CD8-positive, alpha-beta memory T cell (primary cell): ENCODE results near the gene HDGFL2. TPM values are rescaled to one million over a fixed set of nuclear protein-coding genes. Genes with fewer than 3 reads are reported as not detected.

Experiments
- CTCF ChIA-PET: fragments of 350-600 bp; sonication (Branson Sonifier 250); formaldehyde crosslinking; loops from one replicate; lab custom pipeline; 2021; ENCODE audit warnings: antibody characterized with exemption; lab: Charles Lee
- POLR2A ChIA-PET: fragments of 350-600 bp; sonication (Branson Sonifier 250); formaldehyde crosslinking; loops from one replicate; lab custom pipeline; 2021; ENCODE audit warnings: antibody characterized with exemption; lab: Charles Lee
- DNase-seq, 5 donors: peaks; one replicate each; pipeline versions ENCODE4 v3.0.0 to v3.0.0-alpha.2; 2020 to 2022; ENCODE audit warnings: mixed read lengths in 1 of 5
- H3K27ac ChIP-seq: one replicate; pipeline ENCODE4 v1.7.0; 2013; ENCODE audit warnings: low read depth, mild to moderate bottlenecking, low read length, moderate library complexity
- H3K27me3 ChIP-seq: 2 replicates; pipeline ENCODE4 v1.7.0; 2013; ENCODE audit warnings: low read length, mild to moderate bottlenecking; ENCODE audit not compliant: insufficient read depth, poor library complexity, severe bottlenecking
- H3K36me3 ChIP-seq: 2 replicates; pipeline ENCODE4 v1.7.0; 2013; ENCODE audit warnings: mild to moderate bottlenecking, low read length, moderate library complexity; ENCODE audit not compliant: insufficient read depth
- H3K4me1 ChIP-seq: 2 replicates; pipeline ENCODE4 v1.7.0; 2013; ENCODE audit warnings: mild to moderate bottlenecking, low read length, moderate library complexity; ENCODE audit not compliant: insufficient read depth
- H3K4me3 ChIP-seq: 2 replicates; pipeline ENCODE4 v1.7.0; 2013; ENCODE audit warnings: mild to moderate bottlenecking, low read length
- H3K9me3 ChIP-seq: 2 replicates; pipeline ENCODE4 v1.7.0; 2013; ENCODE audit warnings: mild to moderate bottlenecking, low read length
- H3K27ac Mint-ChIP-seq, 8 donors: one replicate each; pipeline ENCODE4 v1.8.0; 2020 to 2021; ENCODE audit warnings: mixed read lengths in 8 of 8, mild to moderate bottlenecking in 6 of 8, inconsistent platforms in 3 of 8, moderate library complexity in 3 of 8
- H3K27me3 Mint-ChIP-seq, 2 donors: one replicate each; pipeline ENCODE4 v1.8.0; 2020 to 2021; ENCODE audit warnings: mixed read lengths in 2 of 2, mild to moderate bottlenecking in 1 of 2, moderate library complexity in 1 of 2
- H3K36me3 Mint-ChIP-seq, 3 donors: one replicate each; pipeline ENCODE4 v1.8.0; 2020 to 2021; ENCODE audit warnings: mixed read lengths in 3 of 3, inconsistent platforms in 1 of 3, mild to moderate bottlenecking in 1 of 3
- H3K4me1 Mint-ChIP-seq, 3 donors: one replicate each; pipeline ENCODE4 v1.8.0; 2020 to 2021; ENCODE audit warnings: mixed read lengths in 3 of 3, inconsistent platforms in 1 of 3, mild to moderate bottlenecking in 1 of 3
- H3K4me3 Mint-ChIP-seq, 7 donors: one replicate each; pipeline ENCODE4 v1.8.0; 2020 to 2021; ENCODE audit warnings: mixed read lengths in 7 of 7, mild to moderate bottlenecking in 6 of 7, moderate library complexity in 4 of 7, inconsistent platforms in 2 of 7
- H3K9me3 Mint-ChIP-seq, 5 donors: one replicate each; pipeline ENCODE4 v1.8.0; 2020 to 2022; ENCODE audit warnings: mixed read lengths in 5 of 5, mild to moderate bottlenecking in 3 of 5, moderate library complexity in 2 of 5, inconsistent platforms in 1 of 5
- polyA plus RNA-seq: library from polyadenylated mRNA; unstranded; fragments of 300-500 nt; fragmentation: Illumina TruSeq; gene quantifications from one replicate; pipeline ENCODE4 v1.2.3, GENCODE V29; 2021
- total RNA-seq, 2 experiments: library from RNA; stranded (reverse); gene quantifications; one replicate each; pipeline ENCODE4 v1.2.3, GENCODE V29; 2021

Gene HDGFL2
- total and polyA plus RNA-seq, 3 experiments from 2014 or later, result 24.9 to 45.4 (median 42.7) TPM

GRCh38 chr19:4482721-4483364 lies 10.7 kb downstream of the HDGFL2 start:
- DNase-seq, result no peak
- no peaks in the 10 kb centered on the region for H3K27me3 Mint-ChIP-seq
- H3K27ac Mint-ChIP-seq, result no peak overlapping the region
- Histone ChIP-seq H3K4me3 (no peak overlapping the region), H3K36me3 (no peaks in the 10 kb centered on the region), H3K27me3 (no peaks in the 10 kb centered on the region), H3K4me1 (no peaks in the 10 kb centered on the region), H3K9me3 (no peaks in the 10 kb centered on the region), H3K27ac (no peak overlapping the region)
- ChIA-PET POLR2A (no interaction called here), CTCF (no interaction called here)
- peaks cover 5 to 32% (median 7%) of the 10 kb centered on the region in 3 donors for H3K36me3 Mint-ChIP-seq
- H3K9me3 Mint-ChIP-seq, result no peaks in the 10 kb centered on the region
- no peak overlapping the region for H3K4me3 Mint-ChIP-seq
- H3K4me1 Mint-ChIP-seq, result peaks cover 0 to 8% (median 0%) of the 10 kb centered on the region in 3 donors

DNA sequence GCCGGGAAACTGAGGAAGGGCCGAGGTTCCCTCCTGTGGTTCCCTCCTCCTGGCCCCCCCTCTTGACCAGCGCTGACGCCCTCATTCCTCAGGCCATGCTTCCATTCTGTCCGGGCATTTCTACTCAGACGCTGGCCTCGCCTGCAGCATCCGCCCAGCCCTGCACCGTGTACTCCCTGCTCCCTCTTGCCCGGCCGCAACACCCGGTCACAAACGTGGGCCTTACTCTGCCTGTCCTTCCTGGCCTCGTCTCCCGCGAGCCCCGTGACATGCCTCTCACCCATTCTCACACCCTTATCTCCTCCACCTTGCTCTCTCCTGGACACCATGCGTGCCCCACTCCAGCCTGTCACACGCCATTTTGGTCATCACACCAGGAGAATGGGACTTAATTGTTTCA lies 11.3 kb downstream of the HDGFL2 start:
- CTCF ChIA-PET, result no interaction called here
- H3K4me3 Mint-ChIP-seq, result no peak overlapping the region

GRCh38 chr19:4487572-4487971 lies 15.5 kb downstream of the HDGFL2 start:
- POLR2A ChIA-PET, result interaction anchor here (0.6 kb wide), 1 partner anchor 1185 kb away, joined by 3 read pairs; no protein-coding TSS in a partner anchor
- H3K27me3 Mint-ChIP-seq, result no peaks in the 10 kb centered on the region
- no peak overlapping the region for H3K4me3 Mint-ChIP-seq
- peaks cover 7 to 49% (median 16%) of the 10 kb centered on the region in 3 donors for H3K36me3 Mint-ChIP-seq
- no peak for DNase-seq
- no peaks in the 10 kb centered on the region for H3K9me3 Mint-ChIP-seq
- no peaks in the 10 kb centered on the region for H3K4me1 ChIP-seq
- CTCF ChIA-PET, result no interaction called here
- H3K27ac Mint-ChIP-seq, result no peak overlapping the region
- H3K36me3 ChIP-seq, result peaks cover 14% of the 10 kb centered on the region
- H3K9me3 ChIP-seq, result no peaks in the 10 kb centered on the region
- no peak overlapping the region for H3K4me3 ChIP-seq
- no peak overlapping the region for H3K27ac ChIP-seq
- no peaks in the 10 kb centered on the region for H3K27me3 ChIP-seq
- H3K4me1 Mint-ChIP-seq, result peaks cover 0 to 6% (median 0%) of the 10 kb centered on the region in 3 donors

More for the DNA sequence above, 11.3 kb downstream of the HDGFL2 start:
- Histone ChIP-seq H3K27me3 (no peaks in the 10 kb centered on the region), H3K9me3 (no peaks in the 10 kb centered on the region), H3K4me3 (no peak overlapping the region), H3K27ac (no peak overlapping the region), H3K4me1 (no peaks in the 10 kb centered on the region), H3K36me3 (no peaks in the 10 kb centered on the region)
- no peak for DNase-seq
- Mint-ChIP-seq H3K27ac (no peak overlapping the region), H3K9me3 (no peaks in the 10 kb centered on the region), H3K27me3 (no peaks in the 10 kb centered on the region), H3K36me3 (peaks cover 6 to 33% (median 7%) of the 10 kb centered on the region in 3 donors), H3K4me1 (peaks cover 0 to 8% (median 0%) of the 10 kb centered on the region in 3 donors)
- POLR2A ChIA-PET, result no interaction called here

DNA sequence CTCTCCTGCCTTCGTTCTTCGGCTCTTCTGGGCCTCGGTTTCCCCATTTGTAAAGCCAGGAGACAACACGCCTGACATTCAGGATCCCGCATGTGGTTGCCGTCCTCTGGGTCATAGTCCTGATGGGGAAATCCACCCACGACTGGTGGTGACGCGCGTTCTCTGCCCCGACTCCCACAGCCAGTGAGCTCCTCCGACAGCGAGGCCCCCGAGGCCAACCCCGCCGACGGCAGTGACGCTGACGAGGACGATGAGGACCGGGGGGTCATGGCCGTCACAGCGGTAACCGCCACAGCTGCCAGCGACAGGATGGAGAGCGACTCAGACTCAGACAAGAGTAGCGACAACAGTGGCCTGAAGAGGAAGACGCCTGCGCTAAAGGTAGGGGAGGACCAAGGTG lies 16.4 kb downstream of the HDGFL2 start:
- Histone ChIP-seq H3K27me3 (no peaks in the 10 kb centered on the region), H3K27ac (no peak overlapping the region), H3K36me3 (peaks cover 18% of the 10 kb centered on the region), H3K4me1 (no peaks in the 10 kb centered on the region), H3K4me3 (no peak overlapping the region), H3K9me3 (no peaks in the 10 kb centered on the region)
- no peak for DNase-seq
- H3K9me3 Mint-ChIP-seq, result no peaks in the 10 kb centered on the region
- ChIA-PET POLR2A (no interaction called here), CTCF (no interaction called here)
- H3K27ac Mint-ChIP-seq, result no peak overlapping the region
- peaks cover 7 to 44% (median 16%) of the 10 kb centered on the region in 3 donors for H3K36me3 Mint-ChIP-seq
- H3K27me3 Mint-ChIP-seq, result no peaks in the 10 kb centered on the region
- peaks cover 0 to 6% (median 0%) of the 10 kb centered on the region in 3 donors for H3K4me1 Mint-ChIP-seq
- H3K4me3 Mint-ChIP-seq, result no peak overlapping the region

DNA sequence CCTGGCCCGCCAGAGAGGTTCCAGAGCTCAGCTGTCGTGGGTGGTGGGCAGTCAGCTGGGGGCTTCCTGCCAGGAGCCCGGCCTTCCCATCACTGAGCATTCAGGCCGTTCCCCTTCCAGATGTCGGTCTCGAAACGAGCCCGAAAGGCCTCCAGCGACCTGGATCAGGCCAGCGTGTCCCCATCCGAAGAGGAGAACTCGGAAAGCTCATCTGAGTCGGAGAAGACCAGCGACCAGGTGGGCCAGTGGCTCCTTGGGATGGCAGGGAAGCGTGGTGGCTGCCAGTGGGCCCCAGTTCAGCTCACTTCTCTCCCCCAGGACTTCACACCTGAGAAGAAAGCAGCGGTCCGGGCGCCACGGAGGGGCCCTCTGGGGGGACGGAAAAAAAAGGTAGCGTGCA lies 19.3 kb downstream of the HDGFL2 start:
- no peaks in the 10 kb centered on the region for H3K27me3 Mint-ChIP-seq

DNA sequence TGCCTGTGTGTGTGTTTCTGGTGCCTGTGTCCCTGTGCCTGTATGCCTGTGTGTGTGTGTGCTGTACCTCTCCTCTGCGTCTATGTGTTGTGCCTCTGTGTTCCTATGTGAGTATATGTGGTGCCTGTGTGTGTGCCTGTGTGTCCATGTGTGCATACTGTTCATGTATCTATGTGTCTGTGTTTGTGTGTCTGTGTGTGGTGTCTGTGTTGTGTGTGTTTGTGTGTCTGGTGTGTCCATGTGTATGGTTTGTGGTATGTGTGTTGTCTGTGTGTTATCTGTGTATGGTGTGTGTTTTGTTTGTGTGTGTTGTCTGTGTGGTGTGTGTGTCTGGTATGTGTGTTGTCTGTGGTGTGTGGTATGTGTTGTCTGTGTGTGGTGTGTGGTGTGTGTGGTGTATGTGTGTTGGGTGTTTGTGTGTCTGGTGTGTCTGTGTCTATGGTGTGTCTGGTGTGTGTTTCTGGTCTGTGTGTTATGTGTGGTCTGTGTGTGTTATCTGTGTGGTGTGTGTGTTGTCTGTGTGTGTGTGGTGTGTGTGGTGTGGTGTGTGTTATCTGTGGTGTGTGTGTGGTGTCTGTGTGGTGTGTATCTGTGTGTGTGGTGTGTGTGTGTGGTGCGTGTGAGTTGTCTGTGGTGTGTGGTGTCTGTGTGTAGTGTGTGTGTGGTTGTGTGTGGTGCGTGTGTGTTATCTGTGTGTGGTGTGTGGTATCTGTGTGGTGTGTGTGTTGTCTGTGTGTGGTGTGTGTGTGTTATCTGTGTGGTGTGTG lies 20.4 kb downstream of the HDGFL2 start:
- Mint-ChIP-seq H3K36me3 (peaks cover 1 to 51% (median 11%) of the 10 kb centered on the region in 3 donors), H3K27me3 (no peaks in the 10 kb centered on the region), H3K4me1 (no peaks in the 10 kb centered on the region), H3K4me3 (no peak overlapping the region), H3K9me3 (no peaks in the 10 kb centered on the region), H3K27ac (no peak overlapping the region)
- H3K27ac ChIP-seq, result no peak overlapping the region
- ChIA-PET POLR2A (no interaction called here), CTCF (no interaction called here)
- DNase-seq, result no peak
- no peaks in the 10 kb centered on the region for H3K9me3 ChIP-seq
- H3K4me3 ChIP-seq, result no peak overlapping the region
- H3K27me3 ChIP-seq, result no peaks in the 10 kb centered on the region
- peaks cover 18% of the 10 kb centered on the region for H3K36me3 ChIP-seq
- no peaks in the 10 kb centered on the region for H3K4me1 ChIP-seq

More for the DNA sequence above, 19.3 kb downstream of the HDGFL2 start:
- no peak for DNase-seq
- H3K9me3 Mint-ChIP-seq, result no peaks in the 10 kb centered on the region
- H3K4me3 Mint-ChIP-seq, result no peak overlapping the region
- H3K27ac Mint-ChIP-seq, result no peak overlapping the region
- CTCF ChIA-PET, result no interaction called here
- H3K36me3 Mint-ChIP-seq, result peaks cover 4 to 53% (median 12%) of the 10 kb centered on the region in 3 donors
- H3K9me3 ChIP-seq, result no peaks in the 10 kb centered on the region
- no peaks in the 10 kb centered on the region for H3K4me1 ChIP-seq
- H3K27ac ChIP-seq, result no peak overlapping the region
- H3K36me3 ChIP-seq, result peaks cover 18% of the 10 kb centered on the region
- peaks cover 0 to 3% (median 0%) of the 10 kb centered on the region in 3 donors for H3K4me1 Mint-ChIP-seq
- POLR2A ChIA-PET, result no interaction called here
- H3K4me3 ChIP-seq, result no peak overlapping the region
- H3K27me3 ChIP-seq, result no peaks in the 10 kb centered on the region

- no peaks in the 10 kb centered on the region for H3K9me3 ChIP-seq
- no peak overlapping the region for H3K27ac ChIP-seq
- CTCF ChIA-PET, result no interaction called here
- no peaks in the 10 kb centered on the region for H3K27me3 ChIP-seq
- POLR2A ChIA-PET, result no interaction called here
- no peaks in the 10 kb centered on the region for H3K9me3 Mint-ChIP-seq
- H3K36me3 Mint-ChIP-seq, result peaks cover 0 to 51% (median 10%) of the 10 kb centered on the region in 3 donors
- H3K4me3 ChIP-seq, result no peak overlapping the region
- peaks cover 18% of the 10 kb centered on the region for H3K36me3 ChIP-seq
- DNase-seq, result no peak
- H3K27ac Mint-ChIP-seq, result no peak overlapping the region
- no peak overlapping the region for H3K4me3 Mint-ChIP-seq
- H3K27me3 Mint-ChIP-seq, result no peaks in the 10 kb centered on the region
- no peaks in the 10 kb centered on the region for H3K4me1 Mint-ChIP-seq
- H3K4me1 ChIP-seq, result no peaks in the 10 kb centered on the region
Measured at GRCh38 chr19:4493104-4493928, 21.2 kb downstream of the HDGFL2 start.
